ENCODE data around the gene CDSN.

CDSN gene

GRCh38 chr6:31156641-31157040, 36.4 kb upstream of the CDSN start:
- no peaks in the 10 kb centered on the region for H3K9me3 ChIP-seq (ENCODE audit: insufficient read depth, low read length)
- peaks cover 2% of the 10 kb centered on the region for H3K4me1 ChIP-seq (ENCODE audit: insufficient read depth, insufficient read length)
- no peak overlapping the region for H3K4me3 ChIP-seq (ENCODE audit: insufficient read length, low read depth)
- no peak for DNase-seq (ENCODE audit: low read depth, low spot score)
- peaks cover 40% of the 10 kb centered on the region for H3K36me3 ChIP-seq (ENCODE audit: insufficient read depth, insufficient read length, low read length)
- H3K9ac ChIP-seq (ENCODE audit: insufficient read length, low read depth): no peak overlapping the region
- TF ChIP-seq YY1 (IDR thresholded peaks at IDR 0.05; ENCODE audit: insufficient read depth, insufficient read length) (no peak), ZNF274 (IDR thresholded peaks at IDR 0.05; ENCODE audit: low read depth, low read length) (no peak), SUZ12 (IDR thresholded peaks at IDR 0.05; ENCODE audit: extremely low read depth, insufficient read depth, insufficient read length) (no peak)
- no peaks in the 10 kb centered on the region for H3K27me3 ChIP-seq (ENCODE audit: insufficient read depth, insufficient read length)

GRCh38 chr6:31154436-31154835, 34.2 kb upstream of the CDSN start:
- Histone ChIP-seq H3K36me3 (ENCODE audit: insufficient read depth, insufficient read length, low read length) (peaks cover 55% of the 10 kb centered on the region), H3K4me3 (ENCODE audit: insufficient read length, low read depth) (no peak overlapping the region), H3K9me3 (ENCODE audit: insufficient read depth, low read length) (no peaks in the 10 kb centered on the region), H3K4me1 (ENCODE audit: insufficient read depth, insufficient read length) (peaks cover 2% of the 10 kb centered on the region), H3K9ac (ENCODE audit: insufficient read length, low read depth) (no peak overlapping the region), H3K27me3 (ENCODE audit: insufficient read depth, insufficient read length) (no peaks in the 10 kb centered on the region)
- TF ChIP-seq YY1 (IDR thresholded peaks at IDR 0.05; ENCODE audit: insufficient read depth, insufficient read length): no peak
- no peak for TF ChIP-seq SUZ12 (IDR thresholded peaks at IDR 0.05; ENCODE audit: extremely low read depth, insufficient read depth, insufficient read length)
- no peak for TF ChIP-seq ZNF274 (IDR thresholded peaks at IDR 0.05; ENCODE audit: low read depth, low read length)
- DNase-seq (ENCODE audit: low read depth, low spot score): no peak

- peaks cover 63% of the 10 kb centered on the region for H3K36me3 ChIP-seq (ENCODE audit: insufficient read depth, insufficient read length, low read length)
Measured at GRCh38 chr6:31152781-31153180, 32.5 kb upstream of the CDSN start.

GRCh38 chr6:31149827-31150447, 29.7 kb upstream of the CDSN start:
- H3K9me3 ChIP-seq (ENCODE audit: insufficient read depth, low read length): no peaks in the 10 kb centered on the region
- no peak overlapping the region for H3K9ac ChIP-seq (ENCODE audit: insufficient read length, low read depth)
- TF ChIP-seq ZNF274 (IDR thresholded peaks at IDR 0.05; ENCODE audit: low read depth, low read length): no peak
- TF ChIP-seq SUZ12 (IDR thresholded peaks at IDR 0.05; ENCODE audit: extremely low read depth, insufficient read depth, insufficient read length): no peak
- no peak for TF ChIP-seq YY1 (IDR thresholded peaks at IDR 0.05; ENCODE audit: insufficient read depth, insufficient read length)
- no peaks in the 10 kb centered on the region for H3K4me1 ChIP-seq (ENCODE audit: insufficient read depth, insufficient read length)
- no peak for DNase-seq (ENCODE audit: low read depth, low spot score)
- H3K4me3 ChIP-seq (ENCODE audit: insufficient read length, low read depth): no peak overlapping the region
- H3K36me3 ChIP-seq (ENCODE audit: insufficient read depth, insufficient read length, low read length): peaks cover 60% of the 10 kb centered on the region
- H3K27me3 ChIP-seq (ENCODE audit: insufficient read depth, insufficient read length): no peaks in the 10 kb centered on the region

More at GRCh38 chr6:31152781-31153180, 32.5 kb upstream of the CDSN start:
- no peak overlapping the region for H3K9ac ChIP-seq (ENCODE audit: insufficient read length, low read depth)
- H3K27me3 ChIP-seq (ENCODE audit: insufficient read depth, insufficient read length): no peaks in the 10 kb centered on the region
- H3K4me1 ChIP-seq (ENCODE audit: insufficient read depth, insufficient read length): peaks cover 2% of the 10 kb centered on the region
- no peak for DNase-seq (ENCODE audit: low read depth, low spot score)
- H3K4me3 ChIP-seq (ENCODE audit: insufficient read length, low read depth): no peak overlapping the region
- H3K9me3 ChIP-seq (ENCODE audit: insufficient read depth, low read length): no peaks in the 10 kb centered on the region
- TF ChIP-seq YY1 (IDR thresholded peaks at IDR 0.05; ENCODE audit: insufficient read depth, insufficient read length) (no peak), SUZ12 (IDR thresholded peaks at IDR 0.05; ENCODE audit: extremely low read depth, insufficient read depth, insufficient read length) (no peak), ZNF274 (IDR thresholded peaks at IDR 0.05; ENCODE audit: low read depth, low read length) (no peak)

- TF ChIP-seq SUZ12 (IDR thresholded peaks at IDR 0.05; ENCODE audit: extremely low read depth, insufficient read depth, insufficient read length) (no peak), ZNF274 (IDR thresholded peaks at IDR 0.05; ENCODE audit: low read depth, low read length) (no peak), YY1 (IDR thresholded peaks at IDR 0.05; ENCODE audit: insufficient read depth, insufficient read length) (no peak)
- Histone ChIP-seq H3K4me1 (ENCODE audit: insufficient read depth, insufficient read length) (peaks cover 3% of the 10 kb centered on the region), H3K9ac (ENCODE audit: insufficient read length, low read depth) (no peak overlapping the region), H3K27me3 (ENCODE audit: insufficient read depth, insufficient read length) (no peaks in the 10 kb centered on the region), H3K36me3 (ENCODE audit: insufficient read depth, insufficient read length, low read length) (peaks cover 56% of the 10 kb centered on the region), H3K4me3 (ENCODE audit: insufficient read length, low read depth) (no peak overlapping the region), H3K9me3 (ENCODE audit: insufficient read depth, low read length) (no peaks in the 10 kb centered on the region)
- DNase-seq (ENCODE audit: low read depth, low spot score): no peak
Measured at GRCh38 chr6:31145386-31145785, 25.1 kb upstream of the CDSN start.

- no peak for DNase-seq (ENCODE audit: low read depth, low spot score)
- Histone ChIP-seq H3K9ac (ENCODE audit: insufficient read length, low read depth) (no peak overlapping the region), H3K4me3 (ENCODE audit: insufficient read length, low read depth) (no peak overlapping the region), H3K4me1 (ENCODE audit: insufficient read depth, insufficient read length) (peaks cover 5% of the 10 kb centered on the region), H3K27me3 (ENCODE audit: insufficient read depth, insufficient read length) (no peaks in the 10 kb centered on the region), H3K9me3 (ENCODE audit: insufficient read depth, low read length) (no peaks in the 10 kb centered on the region), H3K36me3 (ENCODE audit: insufficient read depth, insufficient read length, low read length) (peaks cover 52% of the 10 kb centered on the region)
- TF ChIP-seq SUZ12 (IDR thresholded peaks at IDR 0.05; ENCODE audit: extremely low read depth, insufficient read depth, insufficient read length) (no peak), YY1 (IDR thresholded peaks at IDR 0.05; ENCODE audit: insufficient read depth, insufficient read length) (no peak), ZNF274 (IDR thresholded peaks at IDR 0.05; ENCODE audit: low read depth, low read length) (no peak)
Measured at GRCh38 chr6:31144970-31145340, 24.7 kb upstream of the CDSN start.

GRCh38 chr6:31144296-31144969, 24.2 kb upstream of the CDSN start:
- Histone ChIP-seq H3K36me3 (ENCODE audit: insufficient read depth, insufficient read length, low read length) (peaks cover 48% of the 10 kb centered on the region), H3K9me3 (ENCODE audit: insufficient read depth, low read length) (no peaks in the 10 kb centered on the region), H3K9ac (ENCODE audit: insufficient read length, low read depth) (no peak overlapping the region), H3K4me1 (ENCODE audit: insufficient read depth, insufficient read length) (peaks cover 6% of the 10 kb centered on the region), H3K4me3 (ENCODE audit: insufficient read length, low read depth) (no peak overlapping the region), H3K27me3 (ENCODE audit: insufficient read depth, insufficient read length) (no peaks in the 10 kb centered on the region)
- TF ChIP-seq ZNF274 (IDR thresholded peaks at IDR 0.05; ENCODE audit: low read depth, low read length): no peak
- no peak for TF ChIP-seq SUZ12 (IDR thresholded peaks at IDR 0.05; ENCODE audit: extremely low read depth, insufficient read depth, insufficient read length)
- TF ChIP-seq YY1 (IDR thresholded peaks at IDR 0.05; ENCODE audit: insufficient read depth, insufficient read length): no peak
- no peak for DNase-seq (ENCODE audit: low read depth, low spot score)

Measured in NT2/D1 (cell line).